Mononuclear cell (primary cell): ENCODE results near the gene RBM48. TPM values are rescaled to one million over a fixed set of nuclear protein-coding genes. Genes with fewer than 3 reads are reported as not detected.
A peak's percentile ranks its signal among the peaks of the same experiment; 100 is the strongest.
"Not testable (repeated sequence)": the region's sequence is repeated elsewhere in the genome, so short reads cannot be mapped to it uniquely, and the experiment has no call there.

Source experiments
- H3K27me3 ChIP-seq: 2 replicates; pipeline ENCODE4 v1.6.0; 2011; ENCODE audit warnings: low read length, control low read depth; ENCODE audit not compliant: insufficient read depth
- H3K4me1 ChIP-seq: 2 replicates; pipeline ENCODE4 v1.5.1; 2011; ENCODE audit warnings: mild to moderate bottlenecking, low read length, control low read depth; ENCODE audit not compliant: insufficient read depth
- H3K4me3 ChIP-seq: 2 replicates; pipeline ENCODE4 v1.5.1; 2011; ENCODE audit warnings: mild to moderate bottlenecking, low read length, moderate library complexity
- H3K9me3 ChIP-seq: 2 replicates; pipeline ENCODE4 v1.5.1; 2011; ENCODE audit warnings: low read depth, mild to moderate bottlenecking, control low read depth, low read length
- total RNA-seq: library from RNA; depleted of rRNA; stranded (reverse); fragments of >200 nt; gene quantifications from one replicate; pipeline ENCODE4 v1.2.3, GENCODE V29; 2012

The RBM48 gene
- total RNA-seq = 36.3 TPM

DNA sequence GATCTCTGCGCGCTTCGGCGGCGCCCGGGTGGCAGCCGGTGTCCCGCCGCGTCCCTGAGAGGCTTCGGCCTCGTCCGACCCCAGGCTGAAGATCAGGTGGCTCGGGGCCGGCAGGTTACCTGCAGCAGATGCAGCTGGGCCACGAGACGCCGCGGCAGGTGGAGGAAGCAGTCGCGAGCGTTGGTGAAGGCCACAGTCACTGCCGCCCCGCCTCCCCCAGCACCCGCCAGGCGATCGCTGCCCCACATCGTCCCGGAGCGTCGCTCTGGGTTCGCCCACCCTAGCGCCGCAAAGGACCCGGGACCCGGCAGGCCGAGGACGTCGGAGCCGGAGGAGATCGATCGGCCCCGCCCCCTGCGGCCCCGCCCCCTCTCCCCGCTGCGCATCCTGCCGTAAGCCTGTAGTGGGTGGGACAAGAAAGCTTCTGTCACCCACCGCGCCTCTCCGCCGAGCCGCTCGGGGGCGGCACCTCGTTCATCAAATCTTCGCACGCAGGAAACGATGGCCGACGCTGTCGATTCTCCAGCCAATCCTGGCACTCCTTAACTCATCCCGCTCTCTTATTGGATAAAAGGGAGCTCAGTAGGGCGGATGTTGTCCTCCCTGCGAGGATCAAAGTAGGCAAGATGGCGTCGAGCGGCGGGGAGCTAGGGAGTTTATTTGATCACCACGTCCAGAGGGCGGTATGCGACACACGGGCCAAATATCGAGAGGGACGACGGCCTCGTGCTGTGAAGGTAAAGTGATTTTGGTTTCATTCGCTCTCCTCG is at the start of gene RBM48, which contains the start of gene PEX1:
TSS of gene RBM48 (plus strand) at position 608 of the 770 bp plus-strand sequence. CDS start at position 627, 19 bp downstream.
TSS of gene PEX1 (minus strand) at position 333 of the 770 bp plus-strand sequence. CDS start at position 248, 85 bp downstream.
- Histone ChIP-seq H3K27me3 (no peaks in the 10 kb centered on the region), H3K9me3 (no peaks in the 10 kb centered on the region), H3K4me3 (peak within 1 kb of the TSS; percentile 80), H3K4me1 (peaks cover 16% of the 10 kb centered on the region)

DNA sequence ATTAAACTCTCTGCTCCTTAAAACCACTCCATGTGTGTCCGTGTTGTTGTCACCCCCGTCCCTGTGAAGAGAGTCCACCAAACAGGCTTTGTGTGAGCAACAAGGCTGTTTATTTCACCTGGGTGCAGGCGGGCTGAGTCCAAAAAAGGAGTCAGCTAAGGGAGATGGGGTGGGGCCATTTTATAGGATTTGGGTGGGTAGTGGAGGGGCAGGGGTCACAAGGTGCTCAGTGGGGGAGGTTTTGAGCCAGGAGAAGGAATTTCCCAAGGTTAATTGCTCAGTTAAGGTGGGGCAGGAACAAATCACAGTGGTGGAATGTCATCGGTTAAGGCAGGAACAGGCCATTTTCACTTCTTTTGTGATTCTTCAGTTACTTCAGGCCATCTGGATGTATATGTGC is 49.4 kb upstream of the RBM48 start:
- H3K27me3 ChIP-seq, H3K4me3 ChIP-seq, H3K9me3 ChIP-seq, H3K4me1 ChIP-seq: not testable (repeated sequence)

DNA sequence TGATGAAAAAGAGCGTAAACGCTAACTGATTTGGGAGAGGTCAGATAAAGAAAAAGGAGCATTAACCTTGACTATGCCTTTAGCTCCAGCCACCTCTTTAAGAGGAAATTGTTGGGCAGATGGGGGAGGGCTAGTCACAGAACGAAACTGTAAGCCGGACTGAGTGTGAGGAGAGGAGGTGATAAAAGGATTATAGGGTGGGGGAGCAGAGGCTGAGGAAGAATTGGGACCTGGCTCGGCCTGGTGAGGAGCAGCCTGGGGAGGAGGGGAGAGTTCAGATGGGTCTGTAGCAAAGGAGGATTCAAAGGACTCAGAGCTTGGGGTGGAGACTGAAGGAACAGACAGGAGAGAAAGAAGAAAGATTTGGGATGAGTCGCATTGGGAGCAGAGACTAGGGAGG is 45.0 kb upstream of the RBM48 start:
- H3K4me3 ChIP-seq, H3K9me3 ChIP-seq, H3K27me3 ChIP-seq, H3K4me1 ChIP-seq: not testable (repeated sequence)

DNA sequence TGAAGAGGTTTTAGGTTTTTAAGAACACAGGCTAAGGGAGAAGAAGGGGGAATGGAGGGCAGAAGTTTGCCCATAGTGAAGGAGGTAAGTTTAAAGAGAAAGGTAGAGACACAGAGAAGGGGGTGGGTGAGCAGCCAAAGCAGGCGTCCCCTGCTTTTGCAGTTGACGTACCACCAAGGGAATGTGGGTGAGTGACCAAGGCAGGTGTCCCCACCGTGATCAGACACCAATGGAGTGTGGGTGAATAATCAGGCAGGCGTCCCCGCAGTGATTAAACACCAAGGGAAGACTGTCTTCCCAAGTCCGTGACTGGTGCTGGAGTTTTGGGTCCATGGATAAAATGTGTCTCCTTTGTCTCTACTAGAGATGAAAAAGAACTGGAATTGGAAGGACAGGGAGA is 44.4 kb upstream of the RBM48 start:
- H3K4me1 ChIP-seq, H3K27me3 ChIP-seq, H3K4me3 ChIP-seq, H3K9me3 ChIP-seq: not testable (repeated sequence)

DNA sequence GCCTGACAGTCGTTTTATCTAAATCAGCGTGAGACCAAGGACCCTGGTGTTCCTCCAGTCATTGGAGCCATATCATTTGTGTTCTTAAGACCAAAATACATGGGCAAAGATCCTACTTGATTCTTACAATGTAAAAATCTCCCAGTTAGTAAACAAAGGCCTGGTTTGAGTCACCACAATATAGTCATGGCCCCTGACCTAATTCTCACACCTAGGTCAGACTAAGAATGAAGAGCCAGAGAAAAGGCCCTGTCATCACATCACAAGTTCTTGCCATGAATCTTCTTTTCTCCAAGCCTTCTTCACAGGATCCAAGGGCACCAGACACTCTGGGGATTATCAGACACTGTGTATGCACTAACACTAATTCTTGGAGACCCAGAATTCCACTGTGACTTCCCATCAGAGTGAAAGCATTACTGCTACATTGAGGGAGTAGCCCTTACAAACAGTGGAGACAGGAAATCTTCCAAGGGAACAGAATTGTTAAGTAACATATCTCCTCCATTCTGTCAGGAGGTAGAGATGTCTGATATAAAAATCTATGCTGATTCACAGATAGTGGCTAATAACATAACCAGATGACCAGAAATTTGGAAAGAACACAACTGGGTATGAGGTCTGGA is 43.2 kb upstream of the RBM48 start:
- H3K4me3 ChIP-seq = no peak overlapping the region
- no peaks in the 10 kb centered on the region for H3K27me3 ChIP-seq
- no peaks in the 10 kb centered on the region for H3K9me3 ChIP-seq
- H3K4me1 ChIP-seq = no peaks in the 10 kb centered on the region

GRCh38 chr7:92485974-92486373 is 42.6 kb upstream of the RBM48 start:
- H3K9me3 ChIP-seq = no peaks in the 10 kb centered on the region
- H3K4me1 ChIP-seq = no peaks in the 10 kb centered on the region
- no peaks in the 10 kb centered on the region for H3K27me3 ChIP-seq

GRCh38 chr7:92487804-92488203 is 40.8 kb upstream of the RBM48 start:
- Histone ChIP-seq H3K4me1 (no peaks in the 10 kb centered on the region), H3K27me3 (no peaks in the 10 kb centered on the region), H3K4me3 (no peak overlapping the region), H3K9me3 (no peaks in the 10 kb centered on the region)

More at GRCh38 chr7:92485974-92486373, 42.6 kb upstream of the RBM48 start:
- no peak overlapping the region for H3K4me3 ChIP-seq

- H3K27me3 ChIP-seq = no peaks in the 10 kb centered on the region
- H3K9me3 ChIP-seq = no peaks in the 10 kb centered on the region
- H3K4me3 ChIP-seq = no peak overlapping the region
Measured at GRCh38 chr7:92489634-92490033, 39.0 kb upstream of the RBM48 start.

DNA sequence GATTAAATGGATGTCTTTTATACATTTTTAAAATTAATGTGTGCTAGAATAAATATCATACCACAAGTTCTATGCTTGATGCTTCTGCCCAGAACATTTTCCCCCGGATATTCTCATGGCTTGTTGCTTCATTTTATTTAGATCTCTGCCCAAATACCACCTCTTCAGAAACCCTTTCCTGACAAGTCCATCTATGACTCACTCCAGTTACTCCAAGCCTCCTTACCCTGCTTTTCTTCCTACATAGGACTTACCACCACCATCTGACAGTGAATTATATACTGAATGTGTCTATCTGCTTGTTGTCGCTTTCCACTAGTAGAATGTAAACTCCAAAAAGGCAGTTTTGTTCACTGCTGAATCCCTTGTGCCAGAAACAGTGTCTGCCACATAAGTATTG is 31.7 kb upstream of the RBM48 start:
- Histone ChIP-seq H3K4me3 (no peak overlapping the region), H3K9me3 (no peaks in the 10 kb centered on the region), H3K27me3 (no peaks in the 10 kb centered on the region), H3K4me1 (no peaks in the 10 kb centered on the region)

More at GRCh38 chr7:92489634-92490033, 39.0 kb upstream of the RBM48 start:
- no peaks in the 10 kb centered on the region for H3K4me1 ChIP-seq

DNA sequence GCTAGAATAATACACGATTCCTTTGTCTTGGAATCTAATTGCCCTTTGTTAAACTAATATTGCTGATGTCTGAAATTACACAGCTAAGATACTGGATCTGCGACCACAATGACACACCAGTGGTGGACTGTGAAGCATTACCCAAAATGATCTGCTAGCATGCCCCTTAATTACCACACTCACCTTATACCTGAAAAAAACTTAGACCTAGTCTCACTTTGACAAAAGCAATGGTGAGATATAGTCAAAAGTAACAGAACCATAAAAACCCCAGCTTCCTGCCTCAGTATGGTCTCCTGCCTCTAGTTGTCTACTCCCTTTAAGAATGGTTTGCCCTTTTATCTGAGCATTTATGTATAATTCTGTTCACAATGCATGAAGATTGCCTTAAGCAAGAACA is 30.0 kb upstream of the RBM48 start:
- Histone ChIP-seq H3K4me3 (no peak overlapping the region), H3K27me3 (no peaks in the 10 kb centered on the region), H3K4me1 (no peaks in the 10 kb centered on the region), H3K9me3 (no peaks in the 10 kb centered on the region)

DNA sequence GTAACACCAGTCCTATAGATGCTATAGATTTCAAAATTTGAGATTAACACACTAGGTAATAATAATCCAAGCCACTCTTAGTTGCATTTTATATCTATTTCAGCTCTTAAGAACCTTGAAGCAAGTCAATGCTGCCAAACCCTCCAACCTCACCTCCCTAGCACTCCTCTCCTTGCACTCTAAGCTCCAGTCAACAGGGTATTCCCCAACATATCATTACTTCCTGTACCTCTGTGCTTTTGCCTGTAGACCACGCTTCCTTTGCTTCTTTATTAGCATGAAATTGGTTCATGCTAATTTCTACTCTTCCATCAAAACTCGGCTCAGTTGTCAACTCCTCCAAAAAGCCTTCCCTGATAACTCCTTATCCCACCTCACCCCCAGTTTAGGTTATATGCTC is 24.8 kb upstream of the RBM48 start:
- H3K4me1 ChIP-seq = no peaks in the 10 kb centered on the region
- no peak overlapping the region for H3K4me3 ChIP-seq
- H3K27me3 ChIP-seq = no peaks in the 10 kb centered on the region
- H3K9me3 ChIP-seq = no peaks in the 10 kb centered on the region

DNA sequence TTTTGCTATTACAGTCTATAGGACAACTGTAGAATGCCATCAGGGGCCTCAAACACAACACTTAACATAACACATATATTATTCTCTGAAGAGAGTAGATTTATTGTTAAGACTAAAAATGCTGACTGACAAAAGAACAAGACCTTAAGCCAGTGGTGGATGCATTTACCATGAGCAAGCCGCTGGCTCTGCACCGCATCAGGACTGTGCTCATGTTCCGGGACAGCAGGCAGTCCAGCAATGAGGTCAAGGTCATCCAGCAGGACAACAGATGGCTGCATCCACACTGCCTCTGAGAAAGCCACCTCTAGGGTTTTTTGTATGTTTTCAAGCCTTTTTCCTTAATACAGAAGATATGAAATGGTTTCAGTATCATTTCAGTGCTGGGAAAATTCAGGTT is 24.0 kb upstream of the RBM48 start:
- H3K27me3 ChIP-seq = no peaks in the 10 kb centered on the region
- no peaks in the 10 kb centered on the region for H3K9me3 ChIP-seq

DNA sequence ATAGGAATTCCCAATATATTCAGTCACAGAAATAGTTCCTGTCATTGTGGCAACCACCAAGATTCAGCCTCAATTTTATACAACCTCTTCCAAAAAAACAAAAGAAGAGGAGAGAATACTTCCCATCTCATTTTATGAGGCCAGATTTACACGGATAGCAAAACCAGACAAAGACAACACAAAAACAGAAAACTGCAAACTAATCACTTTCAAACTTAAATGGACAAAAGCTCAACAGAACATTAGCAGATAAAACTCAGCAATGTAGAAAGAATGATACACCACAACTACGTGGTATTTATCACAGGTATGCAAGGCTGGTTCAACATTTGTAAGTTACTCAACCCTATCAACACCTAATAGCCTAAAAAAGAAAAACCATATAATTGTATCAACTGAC is 22.2 kb upstream of the RBM48 start:
- no peak overlapping the region for H3K4me3 ChIP-seq
- no peaks in the 10 kb centered on the region for H3K27me3 ChIP-seq
- no peaks in the 10 kb centered on the region for H3K9me3 ChIP-seq
- H3K4me1 ChIP-seq = no peaks in the 10 kb centered on the region

More for the DNA sequence above, 24.0 kb upstream of the RBM48 start:
- Histone ChIP-seq H3K4me3 (no peak overlapping the region), H3K4me1 (no peaks in the 10 kb centered on the region)

DNA sequence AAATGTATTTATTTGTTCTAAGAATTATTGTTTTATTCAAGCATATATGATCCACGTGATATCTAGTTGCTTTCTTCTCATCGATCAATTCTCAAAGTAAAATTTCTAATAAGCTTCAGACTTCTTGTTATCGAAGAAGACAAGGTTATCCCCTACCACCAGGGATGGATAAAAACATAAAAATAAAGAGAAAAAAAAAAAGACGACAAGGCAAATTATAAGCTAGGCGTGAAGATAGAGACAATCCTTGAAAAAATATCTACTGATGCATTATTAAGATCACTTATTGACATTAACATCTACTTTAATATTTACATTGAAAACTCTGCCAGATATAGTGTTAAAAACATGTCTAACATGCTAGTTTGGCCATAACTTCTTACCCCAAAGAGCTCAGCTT is 19.6 kb upstream of the RBM48 start:
- no peaks in the 10 kb centered on the region for H3K27me3 ChIP-seq
- no peaks in the 10 kb centered on the region for H3K9me3 ChIP-seq
- no peak overlapping the region for H3K4me3 ChIP-seq
- H3K4me1 ChIP-seq = no peaks in the 10 kb centered on the region

DNA sequence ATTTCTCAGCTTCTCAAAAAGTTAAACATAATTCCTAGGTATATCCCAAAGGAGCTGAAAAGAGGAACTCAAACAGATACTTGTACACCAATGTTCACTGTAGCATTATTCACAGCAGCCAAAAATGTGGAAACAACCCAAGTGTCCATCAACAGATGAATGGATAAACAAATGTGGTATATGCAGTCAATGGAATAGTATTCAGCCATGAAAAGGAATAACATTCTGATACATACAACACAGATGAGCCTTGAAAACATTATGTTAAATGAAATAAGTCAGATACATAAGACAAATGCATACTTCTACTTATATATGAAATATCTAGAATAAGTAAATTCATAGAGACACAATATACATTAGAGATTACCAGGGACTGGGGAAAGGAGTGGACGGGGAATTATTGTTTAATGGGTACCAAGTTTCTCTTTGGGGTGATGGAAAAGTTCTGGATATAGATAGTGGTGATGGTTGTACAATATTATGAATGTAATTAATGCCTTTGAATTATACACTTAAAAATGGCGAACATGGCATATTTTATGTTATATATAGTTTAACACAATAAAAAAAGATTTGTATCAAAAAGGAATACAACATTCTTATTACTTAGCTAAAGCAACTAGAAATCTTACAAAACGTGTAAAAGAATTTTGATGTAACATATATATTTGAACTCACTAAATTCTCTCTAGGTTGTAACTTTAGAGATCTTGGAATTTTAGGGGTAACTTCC is 15.3 kb upstream of the RBM48 start:
- H3K27me3 ChIP-seq = no peaks in the 10 kb centered on the region
- no peak overlapping the region for H3K4me3 ChIP-seq
- no peaks in the 10 kb centered on the region for H3K4me1 ChIP-seq
- no peaks in the 10 kb centered on the region for H3K9me3 ChIP-seq
